ENCODE results near the gene TFIP11.

TFIP11 gene

DNA sequence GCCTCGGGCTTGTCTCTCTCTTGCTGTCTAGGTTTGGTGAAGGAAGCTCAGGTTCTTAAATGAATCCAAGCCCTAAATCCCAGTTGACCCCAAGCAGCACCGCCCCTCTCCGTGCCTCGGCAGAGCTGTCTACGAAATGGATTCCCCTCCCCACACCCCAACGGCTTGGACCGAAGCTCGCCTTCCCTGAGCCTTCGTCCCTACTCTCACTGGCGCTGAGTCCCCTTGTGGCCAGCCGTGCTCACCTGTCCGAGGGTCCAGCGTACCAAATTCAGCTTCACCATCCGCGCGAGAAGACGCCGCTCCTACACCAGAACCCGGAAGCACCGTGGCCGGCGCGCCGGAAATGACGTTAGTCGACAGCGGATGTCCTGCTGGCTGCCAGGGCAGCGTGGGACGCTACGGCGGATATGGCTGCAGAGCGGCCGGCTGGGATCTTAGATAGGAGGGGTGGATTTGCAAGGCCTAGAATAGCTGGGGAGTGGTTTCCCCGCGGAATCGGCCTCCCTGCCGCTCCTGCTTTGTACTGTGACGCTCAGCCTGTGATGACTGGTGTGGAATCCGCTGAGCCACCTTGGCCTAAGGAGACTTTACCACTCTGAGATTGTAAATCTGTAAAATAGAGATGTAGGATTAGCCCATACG, at the start of gene TFIP11:
Gene TFIP11 (minus strand): TSS at position 325 of the 645 bp plus-strand sequence. CDS start 2,201 bp downstream, outside the sequence.
- DNase-seq (ENCODE audit: low read depth, low spot score) = peak; percentile 85

DNA sequence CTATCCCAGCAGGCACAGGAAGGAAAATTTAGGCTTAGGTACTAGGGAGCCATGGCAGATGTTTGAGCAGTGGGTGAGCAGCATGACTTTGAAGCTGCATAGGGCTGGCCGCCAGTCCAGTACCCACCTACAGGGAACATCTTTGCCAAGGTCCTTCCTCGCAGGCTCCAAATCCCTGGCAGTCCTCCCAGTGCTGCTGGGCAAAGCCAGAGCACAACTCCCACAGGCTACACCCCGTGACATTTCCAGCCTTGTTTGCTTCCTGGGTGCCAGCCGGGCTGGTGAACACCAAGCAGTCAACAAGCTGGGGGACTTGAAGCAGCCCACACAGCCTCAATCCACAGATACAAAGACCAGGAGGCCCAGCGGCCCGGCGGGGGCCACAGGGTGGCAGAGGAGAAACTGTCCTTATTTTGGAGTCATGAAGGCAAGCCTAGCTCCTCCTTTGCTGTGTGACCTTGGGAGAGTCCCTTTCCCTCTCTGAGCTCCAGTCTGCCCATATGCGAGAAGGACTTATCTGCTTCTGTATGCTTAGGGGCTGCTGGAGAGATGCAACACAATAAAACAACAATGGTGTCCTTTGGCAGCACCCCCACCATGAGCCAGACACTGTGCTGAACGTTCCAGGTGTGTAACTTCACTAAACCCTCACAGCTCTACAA, 49.6 kb upstream of the TFIP11 start:
- DNase-seq (ENCODE audit: low read depth, low spot score) = no peak

- DNase-seq (ENCODE audit: low read depth, low spot score) = no peak
These were observed 47.8 kb upstream of the TFIP11 start for GRCh38 chr22:26559961-26560575.

DNA sequence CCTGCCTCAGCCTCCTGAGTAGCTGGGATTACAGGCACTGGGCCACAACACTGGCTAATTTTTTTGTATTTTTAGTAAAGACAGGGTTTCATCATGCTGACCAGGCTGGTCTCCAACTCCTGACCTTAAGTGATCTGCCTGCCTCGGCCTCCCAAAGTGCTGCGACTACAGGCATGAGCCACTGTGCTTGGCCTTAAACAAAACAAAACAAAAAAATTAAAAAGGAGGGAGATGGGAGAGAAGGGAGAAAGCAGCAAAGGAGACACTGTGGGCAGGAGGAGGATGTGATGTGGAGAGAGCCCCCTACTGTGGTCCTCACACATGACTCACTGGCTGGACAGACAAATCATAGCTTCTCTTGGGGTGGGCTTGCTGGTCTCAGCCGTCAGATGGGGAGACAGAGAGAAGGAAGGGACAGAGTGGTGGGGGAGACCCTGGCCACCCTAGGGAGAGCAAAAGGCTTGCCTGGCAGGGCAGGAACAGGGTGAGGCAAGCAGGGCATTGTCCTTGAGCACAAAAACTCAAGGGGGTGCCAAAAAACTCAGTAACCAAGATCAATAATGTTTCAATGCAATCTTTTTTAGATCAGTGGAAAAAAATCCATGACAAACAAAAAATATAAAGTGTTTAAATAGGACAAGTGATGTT, 46.1 kb upstream of the TFIP11 start:
- DNase-seq (ENCODE audit: low read depth, low spot score) = no peak

DNA sequence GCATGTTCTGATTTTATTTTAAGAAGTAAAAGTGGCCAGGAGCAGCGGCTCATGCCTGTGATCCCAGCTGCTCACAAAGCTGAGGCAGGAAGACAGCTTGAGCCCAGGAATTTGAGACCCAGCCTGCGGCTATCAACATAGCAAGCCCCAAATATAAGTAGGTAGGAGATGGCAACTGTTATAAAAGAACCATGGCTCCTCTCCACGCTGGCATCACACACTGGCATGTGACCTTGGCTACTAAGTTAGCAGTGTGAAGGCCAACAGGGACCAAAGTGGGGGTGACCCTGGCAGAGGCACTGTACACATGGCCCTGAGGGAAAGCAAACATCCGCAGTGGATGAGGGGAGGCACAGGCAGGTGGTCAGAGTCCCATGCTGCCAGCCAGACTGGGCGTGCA, 44.6 kb upstream of the TFIP11 start:
- no peak for DNase-seq (ENCODE audit: low read depth, low spot score)

DNA sequence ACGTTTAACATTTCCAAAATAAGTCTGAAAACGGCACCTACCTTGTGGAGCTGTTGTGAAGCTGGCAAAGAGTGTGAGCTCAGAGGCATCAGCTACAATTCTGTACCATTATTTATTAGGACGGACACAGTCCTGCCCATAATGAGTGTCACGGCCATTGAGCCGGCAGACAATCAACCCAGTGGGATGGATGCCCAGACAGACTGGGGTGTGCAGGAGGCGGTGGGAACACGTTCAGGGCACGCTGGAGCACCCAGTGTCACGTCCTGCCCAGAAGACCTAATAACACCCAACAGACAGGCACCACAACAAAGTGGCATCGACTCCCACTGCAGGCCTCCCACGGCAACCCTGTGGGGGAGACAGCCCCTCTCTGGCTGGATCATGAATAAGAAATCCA, 43.2 kb upstream of the TFIP11 start:
- no peak for DNase-seq (ENCODE audit: low read depth, low spot score)

DNA sequence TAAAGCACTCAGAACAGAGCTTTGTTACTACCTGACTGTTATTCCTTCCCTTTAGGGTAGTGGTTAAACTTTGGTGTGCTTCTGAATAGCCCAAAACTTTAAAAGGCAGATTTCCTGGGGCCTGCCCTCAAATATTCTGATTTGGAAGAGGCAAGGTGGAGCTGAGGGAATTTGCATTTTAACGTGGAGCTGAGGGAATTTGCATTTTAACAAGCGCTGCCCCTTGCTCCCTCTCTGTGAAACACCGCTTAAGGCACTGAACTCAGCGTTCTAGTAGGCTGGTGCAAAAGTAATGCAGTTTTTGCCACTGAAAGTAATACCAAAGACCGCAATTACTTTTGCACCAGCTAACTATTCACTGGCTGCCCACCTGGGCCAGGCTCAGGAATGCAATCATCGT, 42.7 kb upstream of the TFIP11 start:
- DNase-seq (ENCODE audit: low read depth, low spot score) = no peak

GRCh38 chr22:26553056-26553752, 40.9 kb upstream of the TFIP11 start:
- DNase-seq (ENCODE audit: low read depth, low spot score) = no peak

- no peak for DNase-seq (ENCODE audit: low read depth, low spot score)
These were observed 40.2 kb upstream of the TFIP11 start for GRCh38 chr22:26552466-26552865.

GRCh38 chr22:26551568-26551967, 39.3 kb upstream of the TFIP11 start:
- no peak for DNase-seq (ENCODE audit: low read depth, low spot score)

GRCh38 chr22:26550498-26551033, 38.3 kb upstream of the TFIP11 start:
- DNase-seq (ENCODE audit: low read depth, low spot score) = no peak

GRCh38 chr22:26549902-26550497, 37.7 kb upstream of the TFIP11 start:
- DNase-seq (ENCODE audit: low read depth, low spot score) = no peak

GRCh38 chr22:26548984-26549383, 36.7 kb upstream of the TFIP11 start:
- no peak for DNase-seq (ENCODE audit: low read depth, low spot score)

GRCh38 chr22:26548303-26548702, 36.0 kb upstream of the TFIP11 start:
- no peak for DNase-seq (ENCODE audit: low read depth, low spot score)

DNA sequence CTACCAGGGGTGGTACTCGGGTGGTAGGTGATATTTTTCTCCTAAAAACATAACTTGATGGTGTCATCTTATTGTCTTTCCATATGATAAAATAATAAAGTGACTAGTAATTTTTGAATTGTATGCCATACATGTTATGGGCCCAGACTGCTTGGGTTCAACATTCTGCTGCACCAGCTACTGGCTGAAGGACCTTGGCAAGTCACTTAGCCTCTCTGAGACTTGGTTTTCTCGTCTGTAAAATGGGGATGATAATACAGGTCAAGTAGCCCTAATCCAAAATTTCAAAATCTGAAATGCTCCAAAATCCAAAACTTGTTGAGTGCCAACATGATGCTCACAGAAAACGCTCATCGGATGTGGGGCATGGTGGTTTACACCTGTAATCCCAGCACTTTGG, 35.6 kb upstream of the TFIP11 start:
- no peak for DNase-seq (ENCODE audit: low read depth, low spot score)

GRCh38 chr22:26547426-26547825, 35.2 kb upstream of the TFIP11 start:
- DNase-seq (ENCODE audit: low read depth, low spot score) = no peak

DNA sequence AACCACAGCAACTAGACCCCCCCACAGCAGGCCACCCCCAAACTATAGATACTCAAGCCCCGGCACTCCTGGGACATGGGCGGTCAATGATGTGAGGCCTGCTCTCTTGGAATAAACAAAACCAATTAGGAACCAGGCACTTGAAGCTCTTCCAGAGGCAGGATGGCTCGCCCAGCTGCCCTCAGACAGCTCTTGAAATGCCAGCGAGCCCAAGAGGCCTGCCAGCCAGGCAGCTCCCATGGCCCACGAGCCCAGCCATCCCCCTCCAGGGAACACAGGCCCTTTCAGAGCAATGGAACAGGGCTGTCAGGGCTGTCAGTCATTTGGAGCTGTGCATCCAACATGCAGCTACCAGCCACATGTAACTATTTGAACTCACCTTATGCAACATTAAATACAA, 34.0 kb upstream of the TFIP11 start:
- no peak for DNase-seq (ENCODE audit: low read depth, low spot score)

GRCh38 chr22:26545827-26546226, 33.6 kb upstream of the TFIP11 start:
- no peak for DNase-seq (ENCODE audit: low read depth, low spot score)

GRCh38 chr22:26545385-26545784, 33.1 kb upstream of the TFIP11 start:
- no peak for DNase-seq (ENCODE audit: low read depth, low spot score)

GRCh38 chr22:26544489-26544888, 32.2 kb upstream of the TFIP11 start:
- no peak for DNase-seq (ENCODE audit: low read depth, low spot score)

GRCh38 chr22:26542831-26543230, 30.6 kb upstream of the TFIP11 start:
- DNase-seq (ENCODE audit: low read depth, low spot score) = no peak
